CD4-positive, alpha-beta memory T cell (primary cell): Measurements from ENCODE around the gene ECEL1. TPM values are rescaled to one million over a fixed set of nuclear protein-coding genes. Genes with fewer than 3 reads are reported as not detected.

Experiments used
- CTCF ChIA-PET: fragments of 350-600 bp; sonication (Branson Sonifier 250); formaldehyde crosslinking; loops from one replicate; lab custom pipeline; 2021; ENCODE audit warnings: inconsistent platforms; ENCODE audit not compliant: partially characterized antibody; lab: Charles Lee
- POLR2A ChIA-PET: fragments of 350-600 bp; sonication (Branson Sonifier 250); formaldehyde crosslinking; loops from one replicate; lab custom pipeline; 2021; ENCODE audit not compliant: partially characterized antibody; lab: Charles Lee
- DNase-seq, 5 donors: peaks; one replicate each; pipeline versions ENCODE4 v3.0.0 to v3.0.0-alpha.2; 2020 to 2022; ENCODE audit warnings: mixed read lengths in 1 of 5
- H3K27ac ChIP-seq: one replicate; pipeline ENCODE4 v1.7.0; 2013; ENCODE audit warnings: low read depth, low read length
- H3K27me3 ChIP-seq: 2 replicates; pipeline ENCODE4 v1.7.0; 2013; ENCODE audit warnings: mild to moderate bottlenecking, low read length, moderate library complexity; ENCODE audit not compliant: insufficient read depth
- H3K36me3 ChIP-seq: 2 replicates; pipeline ENCODE4 v1.7.0; 2013; ENCODE audit warnings: mild to moderate bottlenecking, low read length, moderate library complexity; ENCODE audit not compliant: insufficient read depth
- H3K4me1 ChIP-seq: 2 replicates; pipeline ENCODE4 v1.7.0; 2013; ENCODE audit warnings: mild to moderate bottlenecking, low read length, moderate library complexity; ENCODE audit not compliant: insufficient read depth
- H3K4me3 ChIP-seq, 2 donors: one replicate each; pipeline ENCODE4 v1.7.0; 2013; ENCODE audit warnings: low read length in 2 of 2, mild to moderate bottlenecking in 1 of 2
- H3K9me3 ChIP-seq, 2 donors: one replicate each; pipeline ENCODE4 v1.7.0; 2013; ENCODE audit warnings: low read length in 2 of 2, control low read depth in 1 of 2; ENCODE audit not compliant: control insufficient read depth in 1 of 2
- H3K27ac Mint-ChIP-seq, 7 donors: one replicate each; pipeline ENCODE4 v1.8.0; 2020 to 2021; ENCODE audit warnings: mixed read lengths in 7 of 7, mild to moderate bottlenecking in 6 of 7, inconsistent platforms in 3 of 7, moderate library complexity in 3 of 7
- H3K27me3 Mint-ChIP-seq, 2 donors: one replicate each; pipeline ENCODE4 v1.8.0; 2020 to 2021; ENCODE audit warnings: mixed read lengths in 2 of 2
- H3K36me3 Mint-ChIP-seq, 2 donors: one replicate each; pipeline ENCODE4 v1.8.0; 2020 to 2021; ENCODE audit warnings: mixed read lengths in 2 of 2, inconsistent platforms in 1 of 2, mild to moderate bottlenecking in 1 of 2
- H3K4me1 Mint-ChIP-seq, 4 donors: one replicate each; pipeline ENCODE4 v1.8.0; 2020 to 2021; ENCODE audit warnings: mixed read lengths in 4 of 4, mild to moderate bottlenecking in 1 of 4
- H3K4me3 Mint-ChIP-seq, 8 donors: one replicate each; pipeline ENCODE4 v1.8.0; 2020 to 2021; ENCODE audit warnings: mixed read lengths in 8 of 8, mild to moderate bottlenecking in 7 of 8, moderate library complexity in 6 of 8, inconsistent platforms in 3 of 8
- H3K9me3 Mint-ChIP-seq, 8 donors: one replicate each; pipeline ENCODE4 v1.8.0; 2020 to 2021; ENCODE audit warnings: mixed read lengths in 8 of 8, mild to moderate bottlenecking in 5 of 8, inconsistent platforms in 3 of 8, moderate library complexity in 1 of 8
- intact Hi-C: fragments of 100-400 bp; cut with micrococcal nuclease; formaldehyde crosslinking; loops from one replicate; pipeline ENCODE4 v1.15.1; 2023
- polyA plus RNA-seq, 2 donors: library from polyadenylated mRNA; unstranded; fragments of 300-500 nt; fragmentation: Illumina TruSeq; gene quantifications; one replicate each; pipeline ENCODE4 v1.2.3, GENCODE V29; 2021
- total RNA-seq, 2 experiments: library from RNA; stranded (reverse); gene quantifications; one replicate each; pipeline ENCODE4 v1.2.3, GENCODE V29; 2021

ECEL1 gene
- total and polyA plus RNA-seq, 4 experiments from 2014 or later: not detected

DNA sequence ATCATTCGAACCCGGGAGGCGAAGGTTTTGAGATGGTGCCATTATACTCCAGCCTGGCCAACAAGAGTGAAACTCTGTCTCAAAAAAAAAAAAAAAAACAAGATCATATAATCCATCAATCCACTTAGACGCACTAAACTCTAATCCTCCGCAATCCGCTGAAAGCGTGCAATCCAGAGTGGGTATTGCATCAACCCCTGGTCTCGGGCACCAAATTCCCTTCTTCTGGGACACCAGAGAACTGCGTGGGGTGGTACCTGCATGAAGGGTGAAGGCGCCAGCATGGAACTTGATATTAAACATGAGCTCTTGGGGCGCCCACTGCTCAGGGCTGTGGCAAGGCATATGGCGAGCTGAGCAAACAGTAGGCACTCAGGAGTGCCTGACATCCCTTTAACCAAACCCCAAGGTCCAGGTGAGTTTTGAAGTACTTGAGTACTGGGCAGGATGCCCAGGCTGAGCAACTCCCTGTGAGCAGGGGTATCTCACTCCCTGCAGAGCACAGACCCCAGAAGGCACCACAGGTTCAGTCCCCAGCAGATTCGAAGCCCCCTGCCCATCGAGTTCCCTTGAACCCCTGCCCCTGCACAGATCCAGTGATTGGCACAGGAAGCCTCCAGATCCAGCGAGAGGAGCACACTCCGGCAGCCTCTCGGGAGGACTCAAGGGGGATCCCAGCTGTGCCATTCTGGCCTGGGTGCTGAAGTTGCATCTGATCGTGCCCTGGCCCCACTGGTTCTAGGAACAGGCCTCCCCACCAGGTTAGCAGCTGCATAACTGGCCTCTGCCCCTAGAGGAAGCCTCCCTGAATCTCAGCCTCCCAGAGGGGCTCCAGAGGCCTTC, 23.7 kb downstream of the ECEL1 start:
- POLR2A ChIA-PET: no interaction called here

DNA sequence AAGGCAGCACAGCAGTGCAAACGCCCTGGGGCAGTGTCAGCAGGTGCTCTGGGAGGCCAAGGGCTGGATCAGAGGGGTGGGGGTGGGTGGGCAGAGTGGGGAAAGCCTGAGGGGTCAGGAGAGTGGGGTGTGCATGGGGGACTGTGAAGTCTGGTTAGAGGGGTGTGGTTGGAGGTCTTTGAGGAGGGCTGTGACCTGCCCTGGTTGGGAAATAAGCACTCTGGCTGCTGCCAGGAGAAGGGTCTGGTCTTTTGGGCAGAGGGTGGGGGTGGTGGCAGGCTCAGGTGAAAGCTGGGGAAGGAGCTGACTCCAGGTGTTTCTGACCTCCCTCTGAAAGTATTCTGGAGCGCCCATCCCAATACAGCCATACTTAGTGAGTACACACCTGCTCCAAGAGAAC, 27.5 kb downstream of the ECEL1 start:
- Histone ChIP-seq H3K4me1 (no peaks in the 10 kb centered on the region), H3K27ac (no peak overlapping the region), H3K27me3 (no peaks in the 10 kb centered on the region), H3K4me3 (no peak overlapping the region), H3K36me3 (no peaks in the 10 kb centered on the region), H3K9me3 (no peaks in the 10 kb centered on the region)
- DNase-seq: no peak
- H3K27ac Mint-ChIP-seq: no peak overlapping the region
- no peaks in the 10 kb centered on the region for H3K36me3 Mint-ChIP-seq
- peaks cover 5 to 8% of the 10 kb centered on the region in 2 donors for H3K27me3 Mint-ChIP-seq
- no peaks in the 10 kb centered on the region for H3K9me3 Mint-ChIP-seq
- ChIA-PET CTCF (no interaction called here), POLR2A (no interaction called here)
- no peak overlapping the region for H3K4me3 Mint-ChIP-seq
- intact Hi-C loops: no loop called here
- H3K4me1 Mint-ChIP-seq: no peaks in the 10 kb centered on the region

More for the DNA sequence above, 23.7 kb downstream of the ECEL1 start:
- peaks cover 3 to 6% of the 10 kb centered on the region in 2 donors for H3K27me3 Mint-ChIP-seq
- no peak overlapping the region for H3K27ac ChIP-seq
- H3K4me1 ChIP-seq: no peaks in the 10 kb centered on the region
- no peaks in the 10 kb centered on the region for H3K36me3 Mint-ChIP-seq
- H3K4me3 ChIP-seq: no peak overlapping the region
- no peaks in the 10 kb centered on the region for H3K36me3 ChIP-seq
- no peaks in the 10 kb centered on the region for H3K9me3 ChIP-seq
- no peaks in the 10 kb centered on the region for H3K27me3 ChIP-seq
- H3K4me1 Mint-ChIP-seq: no peaks in the 10 kb centered on the region
- no peak overlapping the region for H3K4me3 Mint-ChIP-seq
- intact Hi-C loops: no loop called here
- CTCF ChIA-PET: interaction anchor here (1.1 kb wide), 1 partner anchor 60 kb away, joined by 3 read pairs; no protein-coding TSS in a partner anchor
- DNase-seq: no peak
- no peak overlapping the region for H3K27ac Mint-ChIP-seq
- H3K9me3 Mint-ChIP-seq: no peaks in the 10 kb centered on the region

- Mint-ChIP-seq H3K27me3 (peaks cover 6 to 8% of the 10 kb centered on the region in 2 donors), H3K9me3 (no peaks in the 10 kb centered on the region), H3K27ac (peak overlapping the region in 1 of 7 donors; percentile 47), H3K36me3 (no peaks in the 10 kb centered on the region), H3K4me3 (no peak overlapping the region), H3K4me1 (no peaks in the 10 kb centered on the region)
- intact Hi-C loops: no loop called here
- no peak overlapping the region for H3K4me3 ChIP-seq
- POLR2A ChIA-PET: no interaction called here
- no peak overlapping the region for H3K27ac ChIP-seq
- H3K36me3 ChIP-seq: no peaks in the 10 kb centered on the region
- CTCF ChIA-PET: no interaction called here
- no peaks in the 10 kb centered on the region for H3K9me3 ChIP-seq
- H3K27me3 ChIP-seq: no peaks in the 10 kb centered on the region
- H3K4me1 ChIP-seq: no peaks in the 10 kb centered on the region
- DNase-seq: no peak
Observed at GRCh38 chr2:232459419-232460035, 28.1 kb downstream of the ECEL1 start.

GRCh38 chr2:232458661-232459418, 28.8 kb downstream of the ECEL1 start:
- H3K4me3 ChIP-seq: no peak overlapping the region
- no peaks in the 10 kb centered on the region for H3K36me3 Mint-ChIP-seq
- H3K4me3 Mint-ChIP-seq: no peak overlapping the region
- POLR2A ChIA-PET: no interaction called here
- CTCF ChIA-PET: no interaction called here
- no peak overlapping the region for H3K27ac ChIP-seq
- H3K9me3 Mint-ChIP-seq: no peaks in the 10 kb centered on the region
- H3K27me3 ChIP-seq: no peaks in the 10 kb centered on the region
- H3K9me3 ChIP-seq: no peaks in the 10 kb centered on the region
- intact Hi-C loops: no loop called here
- H3K27ac Mint-ChIP-seq: no peak overlapping the region
- H3K36me3 ChIP-seq: no peaks in the 10 kb centered on the region
- H3K4me1 ChIP-seq: no peaks in the 10 kb centered on the region
- no peak for DNase-seq
- H3K27me3 Mint-ChIP-seq: peaks cover 7 to 8% of the 10 kb centered on the region in 2 donors
- no peaks in the 10 kb centered on the region for H3K4me1 Mint-ChIP-seq

DNA sequence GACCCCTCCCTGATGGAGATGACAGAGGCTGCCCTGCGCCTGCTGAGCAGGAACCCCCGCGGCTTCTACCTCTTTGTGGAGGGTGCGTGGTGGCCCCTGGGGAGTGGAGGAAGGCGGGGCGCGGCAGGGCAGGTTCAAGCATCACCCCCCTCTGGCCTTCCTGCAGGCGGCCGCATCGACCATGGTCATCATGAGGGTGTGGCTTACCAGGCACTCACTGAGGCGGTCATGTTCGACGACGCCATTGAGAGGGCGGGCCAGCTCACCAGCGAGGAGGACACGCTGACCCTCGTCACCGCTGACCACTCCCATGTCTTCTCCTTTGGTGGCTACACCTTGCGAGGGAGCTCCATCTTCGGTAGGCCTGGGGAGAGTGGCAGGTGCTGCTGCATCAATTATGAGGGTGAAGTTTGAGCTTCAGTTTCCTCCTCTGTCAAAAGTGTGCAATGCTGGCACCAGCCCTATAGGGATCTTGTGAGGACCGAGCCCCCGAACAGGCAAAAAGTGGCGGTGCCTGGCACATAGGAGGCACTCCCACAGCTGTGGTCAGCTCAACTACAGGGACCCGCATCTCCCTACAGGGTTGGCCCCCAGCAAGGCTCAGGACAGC, 29.5 kb downstream of the ECEL1 start:
- Histone ChIP-seq H3K27ac (no peak overlapping the region), H3K4me3 (no peak overlapping the region), H3K9me3 (no peaks in the 10 kb centered on the region), H3K4me1 (no peaks in the 10 kb centered on the region), H3K27me3 (no peaks in the 10 kb centered on the region), H3K36me3 (no peaks in the 10 kb centered on the region)
- Mint-ChIP-seq H3K4me1 (no peaks in the 10 kb centered on the region), H3K27me3 (peaks cover 7 to 8% of the 10 kb centered on the region in 2 donors), H3K9me3 (no peaks in the 10 kb centered on the region), H3K4me3 (no peak overlapping the region), H3K36me3 (no peaks in the 10 kb centered on the region), H3K27ac (no peak overlapping the region)
- intact Hi-C loops: no loop called here
- no peak for DNase-seq
- POLR2A ChIA-PET: no interaction called here
- CTCF ChIA-PET: no interaction called here

GRCh38 chr2:232457121-232458011, 30.3 kb downstream of the ECEL1 start:
- Histone ChIP-seq H3K9me3 (no peaks in the 10 kb centered on the region), H3K4me1 (no peaks in the 10 kb centered on the region), H3K4me3 (no peak overlapping the region), H3K27me3 (no peaks in the 10 kb centered on the region), H3K27ac (no peak overlapping the region), H3K36me3 (no peaks in the 10 kb centered on the region)
- H3K27me3 Mint-ChIP-seq: peaks cover 7 to 8% of the 10 kb centered on the region in 2 donors
- POLR2A ChIA-PET: no interaction called here
- H3K4me1 Mint-ChIP-seq: no peaks in the 10 kb centered on the region
- H3K27ac Mint-ChIP-seq: no peak overlapping the region
- no peak for DNase-seq
- H3K36me3 Mint-ChIP-seq: no peaks in the 10 kb centered on the region
- intact Hi-C loops: no loop called here
- CTCF ChIA-PET: interaction anchor here (1.9 kb wide), 1 partner anchor 10 kb away, joined by 6 read pairs; no protein-coding TSS in a partner anchor
- H3K9me3 Mint-ChIP-seq: no peaks in the 10 kb centered on the region
- H3K4me3 Mint-ChIP-seq: no peak overlapping the region
